ENCODE measurements around the gene HSD17B11.
"Not testable (repeated sequence)": the region's sequence is repeated elsewhere in the genome, so short reads cannot be mapped to it uniquely, and the experiment has no call there.

HSD17B11 gene

DNA sequence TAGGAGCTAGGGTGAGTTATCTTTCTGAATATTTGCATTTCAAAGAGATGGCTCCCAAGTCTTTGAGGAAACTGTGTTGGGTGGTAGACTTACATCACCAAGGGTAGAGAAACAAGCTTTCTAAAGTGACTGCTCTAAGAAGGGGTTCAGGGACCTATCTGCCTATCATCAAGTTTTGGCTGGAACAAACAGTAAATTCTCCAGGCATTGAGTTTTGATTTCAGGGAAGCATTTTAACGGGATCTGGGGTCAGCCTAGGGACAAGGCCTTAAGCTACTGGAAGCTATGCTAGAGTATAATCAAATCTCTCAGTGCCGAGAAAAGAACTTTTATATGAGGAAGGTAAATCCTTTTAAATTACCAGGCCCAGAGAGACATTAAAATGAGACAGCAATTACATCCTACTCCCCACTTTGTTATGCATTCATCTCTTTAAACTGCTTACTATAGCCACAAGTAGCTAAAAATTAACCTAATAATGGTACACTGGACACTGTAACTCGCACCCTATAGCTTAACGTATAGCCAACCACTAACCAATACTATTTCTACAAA is 29.4 kb upstream of the HSD17B11 start:
- no peak for DNase-seq (ENCODE audit: low read depth)
- no peak overlapping the region for H3K4me3 ChIP-seq (ENCODE audit: low read depth, low read length)

GRCh38 chr4:87419578-87420249 is 28.7 kb upstream of the HSD17B11 start:
- TF ChIP-seq POLR2A (IDR thresholded peaks at IDR 0.05; ENCODE audit: extremely low read depth, insufficient read length) (no peak), MAX (IDR thresholded peaks at IDR 0.05; ENCODE audit: low read depth, low read length) (no peak), CTCF (IDR thresholded peaks at IDR 0.05; ENCODE audit: low read depth, low read length) (no peak), MYC (IDR thresholded peaks at IDR 0.05; ENCODE audit: low read depth, low read length) (no peak)
- DNase-seq (ENCODE audit: low read depth): no peak
- H3K4me3 ChIP-seq (ENCODE audit: low read depth, low read length): no peak overlapping the region

More for the DNA sequence above, 29.4 kb upstream of the HSD17B11 start:
- TF ChIP-seq CTCF (IDR thresholded peaks at IDR 0.05; ENCODE audit: low read depth, low read length): no peak
- TF ChIP-seq MYC (IDR thresholded peaks at IDR 0.05; ENCODE audit: low read depth, low read length): no peak
- no peak for TF ChIP-seq POLR2A (IDR thresholded peaks at IDR 0.05; ENCODE audit: extremely low read depth, insufficient read length)
- TF ChIP-seq MAX (IDR thresholded peaks at IDR 0.05; ENCODE audit: low read depth, low read length): no peak

DNA sequence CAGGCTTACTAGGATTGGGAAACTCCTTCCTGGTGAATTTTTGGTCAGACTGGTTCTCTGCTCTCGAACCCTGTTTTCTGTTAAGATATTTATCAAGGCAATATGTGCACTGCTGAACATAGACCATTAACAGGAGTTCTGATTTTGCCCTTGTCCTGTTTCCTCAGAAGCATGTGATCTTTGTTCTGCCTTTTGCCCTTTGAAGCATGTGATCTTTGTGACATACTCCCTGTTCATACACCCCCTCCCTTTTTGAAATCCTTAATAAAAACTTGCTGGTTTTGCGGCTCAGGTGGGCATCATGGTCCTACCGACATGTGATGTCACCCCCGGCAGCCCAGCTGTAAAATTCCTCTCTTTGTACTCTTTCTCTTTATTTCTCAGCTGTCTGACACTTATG is 27.4 kb upstream of the HSD17B11 start:
- not testable (repeated sequence) for DNase-seq (ENCODE audit: low read depth); H3K4me3 ChIP-seq (ENCODE audit: low read depth, low read length)

- no peak overlapping the region for H3K4me3 ChIP-seq (ENCODE audit: low read depth, low read length)
- TF ChIP-seq CTCF (IDR thresholded peaks at IDR 0.05; ENCODE audit: low read depth, low read length) (no peak), MAX (IDR thresholded peaks at IDR 0.05; ENCODE audit: low read depth, low read length) (no peak), MYC (IDR thresholded peaks at IDR 0.05; ENCODE audit: low read depth, low read length) (no peak)
- DNase-seq (ENCODE audit: low read depth): no peak
Measured at GRCh38 chr4:87416965-87417364, 26.0 kb upstream of the HSD17B11 start.

GRCh38 chr4:87414816-87415215 is 23.8 kb upstream of the HSD17B11 start:
- no peak for TF ChIP-seq MYC (IDR thresholded peaks at IDR 0.05; ENCODE audit: low read depth, low read length)
- no peak for TF ChIP-seq POLR2A (IDR thresholded peaks at IDR 0.05; ENCODE audit: extremely low read depth, insufficient read length)
- TF ChIP-seq CTCF (IDR thresholded peaks at IDR 0.05; ENCODE audit: low read depth, low read length): no peak
- no peak for TF ChIP-seq MAX (IDR thresholded peaks at IDR 0.05; ENCODE audit: low read depth, low read length)
- no peak overlapping the region for H3K4me3 ChIP-seq (ENCODE audit: low read depth, low read length)
- no peak for DNase-seq (ENCODE audit: low read depth)

DNA sequence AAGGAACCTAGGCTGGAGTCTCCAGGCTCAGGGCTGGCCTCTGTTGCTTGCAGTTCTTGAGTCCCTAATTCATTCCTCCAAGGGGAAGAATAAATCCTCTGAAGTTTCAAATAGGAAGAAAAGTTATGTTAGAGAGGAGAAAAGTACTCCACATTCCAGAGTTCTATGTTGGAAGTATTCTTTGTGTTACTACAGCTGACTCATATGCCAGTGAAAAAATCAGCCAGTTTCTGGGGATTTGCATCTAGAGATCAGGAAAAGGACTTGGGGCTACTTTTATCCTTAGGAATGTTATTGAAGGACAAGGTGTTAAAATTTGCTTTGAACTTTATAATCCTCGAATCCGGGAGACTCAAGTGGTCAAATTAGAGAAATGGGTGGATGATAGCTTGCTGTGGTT is 19.7 kb upstream of the HSD17B11 start:
- TF ChIP-seq CTCF (IDR thresholded peaks at IDR 0.05; ENCODE audit: low read depth, low read length): no peak
- TF ChIP-seq POLR2A (IDR thresholded peaks at IDR 0.05; ENCODE audit: extremely low read depth, insufficient read length): no peak
- no peak for TF ChIP-seq MYC (IDR thresholded peaks at IDR 0.05; ENCODE audit: low read depth, low read length)
- TF ChIP-seq MAX (IDR thresholded peaks at IDR 0.05; ENCODE audit: low read depth, low read length): no peak
- DNase-seq (ENCODE audit: low read depth): no peak
- H3K4me3 ChIP-seq (ENCODE audit: low read depth, low read length): no peak overlapping the region
